ENCODE results near the gene FAM210A.
"Not testable (repeated sequence)": the region's sequence is repeated elsewhere in the genome, so short reads cannot be mapped to it uniquely, and the experiment has no call there.

FAM210A gene

DNA sequence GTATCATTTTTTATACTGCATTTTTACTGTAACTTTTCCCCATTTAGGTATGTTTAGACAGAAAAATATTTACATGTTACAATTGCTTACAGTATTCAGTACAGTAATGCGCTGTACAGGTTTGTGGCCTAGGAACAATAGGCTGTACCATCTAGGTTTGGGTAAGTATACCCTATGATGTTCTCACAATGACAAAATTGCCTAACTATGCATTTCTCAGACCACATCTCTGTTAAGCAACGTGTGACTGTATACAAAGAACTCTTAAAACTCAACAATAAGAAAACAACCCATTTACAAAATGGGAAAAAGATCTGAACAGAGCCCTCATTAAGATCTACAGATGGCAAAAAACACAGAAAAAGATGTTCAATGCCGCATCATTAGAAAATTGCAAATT, 29.4 kb downstream of the FAM210A start:
- no peak for FAIRE-seq

- not testable (repeated sequence) for FAIRE-seq
Observed at GRCh38 chr18:13695337-13695736, 31.0 kb downstream of the FAM210A start.

DNA sequence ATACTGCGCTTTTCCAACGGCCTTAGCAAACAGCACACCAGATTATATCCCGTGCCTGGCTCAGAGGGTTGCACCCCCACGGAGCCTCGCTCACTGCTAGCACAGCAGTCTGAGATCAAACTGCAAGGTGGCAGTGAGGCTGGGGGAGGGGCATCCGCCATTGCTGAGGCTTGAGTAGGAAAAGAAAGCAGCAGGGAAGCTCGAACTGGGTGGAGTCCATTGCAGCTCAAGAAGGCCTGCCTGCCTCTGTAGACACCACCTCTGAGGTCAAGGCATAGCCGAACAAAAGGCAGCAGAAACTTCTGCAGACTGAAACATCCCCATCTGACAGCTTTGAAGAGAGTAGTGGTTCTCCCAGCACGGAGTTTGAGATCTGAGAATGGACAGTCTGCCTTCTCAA, 36.3 kb downstream of the FAM210A start:
- FAIRE-seq, result not testable (repeated sequence)

DNA sequence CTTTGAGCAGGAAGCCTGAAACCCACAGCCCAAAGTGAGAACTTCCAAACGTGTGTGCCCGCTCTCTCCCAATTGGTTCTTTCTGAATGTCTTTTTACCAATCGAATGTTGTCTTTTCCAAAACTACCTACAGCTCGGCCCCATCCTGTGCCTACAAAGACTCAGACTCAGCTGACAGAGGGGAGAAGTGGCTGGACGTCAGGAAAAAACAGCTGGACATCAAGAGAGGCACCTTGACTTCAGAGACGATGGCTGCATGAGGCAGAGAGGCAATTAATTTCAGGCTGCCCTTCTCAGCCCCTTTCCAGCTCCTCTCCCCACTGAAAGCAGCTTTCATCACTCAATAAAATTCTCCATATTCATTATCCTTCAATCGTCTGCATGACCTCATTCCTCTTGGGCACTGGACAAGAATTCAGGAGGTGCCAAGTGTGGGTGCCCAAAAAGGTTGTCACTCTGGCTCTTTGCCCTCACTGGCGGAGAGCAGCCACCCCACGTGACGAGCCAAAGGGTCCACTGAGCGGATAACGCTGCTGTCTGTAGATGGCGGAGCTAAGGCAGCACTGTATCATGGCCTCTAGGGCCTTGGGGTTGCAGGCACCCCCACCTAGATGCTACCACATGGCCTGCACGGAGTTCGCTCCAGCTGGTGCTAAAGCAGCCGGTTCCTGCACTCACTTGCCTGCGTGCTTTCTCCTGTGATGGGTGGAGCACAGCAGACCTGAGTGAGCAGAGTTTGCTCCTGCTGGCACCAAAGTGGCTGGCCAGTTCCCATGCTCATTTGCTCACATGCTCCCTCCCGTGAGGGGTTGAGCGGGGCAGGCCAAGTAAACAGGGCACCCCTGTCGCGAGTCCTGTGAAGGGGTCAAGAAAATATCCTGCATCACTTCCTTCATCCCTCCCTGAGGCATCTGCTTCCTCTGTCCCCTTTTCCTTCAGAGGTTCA, 37.9 kb downstream of the FAM210A start:
- no peak for FAIRE-seq

DNA sequence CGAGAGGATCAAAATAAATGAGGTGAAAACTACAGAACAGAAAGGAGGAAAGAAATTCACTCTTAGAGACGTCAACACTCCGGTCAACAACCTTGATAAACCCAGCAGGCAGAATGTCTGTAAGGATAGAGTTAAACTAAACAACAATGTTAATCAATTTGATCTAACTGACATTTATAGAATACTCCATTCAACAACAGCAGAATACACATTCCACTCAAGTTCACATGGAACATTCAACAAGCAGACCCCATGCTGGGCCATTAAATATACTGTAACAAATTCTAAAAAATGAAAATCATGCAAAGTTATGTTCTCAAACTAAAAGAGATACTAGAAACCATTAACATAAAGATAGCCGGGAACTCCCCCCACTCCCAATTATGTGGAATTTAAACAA, 41.8 kb downstream of the FAM210A start:
- no peak for FAIRE-seq

DNA sequence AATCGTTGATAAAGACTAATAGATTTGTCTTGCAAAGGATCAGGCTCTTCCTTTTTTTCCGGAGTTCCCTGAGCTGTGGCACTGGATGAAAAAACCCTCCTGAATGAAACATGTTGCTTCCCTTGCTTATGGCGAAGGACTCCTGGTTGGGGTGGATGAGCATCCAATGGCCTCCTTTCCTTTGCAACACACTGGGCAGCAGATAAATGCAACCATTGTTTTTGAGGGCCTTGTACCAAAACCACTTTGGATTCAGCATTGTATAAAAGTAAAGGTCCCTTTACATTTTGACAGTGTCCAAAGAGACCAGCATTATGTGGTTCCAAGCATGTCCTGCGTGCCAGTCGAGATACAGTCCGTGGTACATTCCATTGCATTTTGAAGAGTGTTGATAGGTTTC, 44.7 kb downstream of the FAM210A start:
- FAIRE-seq, result no peak

GRCh38 chr18:13680612-13681011, 45.7 kb downstream of the FAM210A start:
- FAIRE-seq, result no peak

DNA sequence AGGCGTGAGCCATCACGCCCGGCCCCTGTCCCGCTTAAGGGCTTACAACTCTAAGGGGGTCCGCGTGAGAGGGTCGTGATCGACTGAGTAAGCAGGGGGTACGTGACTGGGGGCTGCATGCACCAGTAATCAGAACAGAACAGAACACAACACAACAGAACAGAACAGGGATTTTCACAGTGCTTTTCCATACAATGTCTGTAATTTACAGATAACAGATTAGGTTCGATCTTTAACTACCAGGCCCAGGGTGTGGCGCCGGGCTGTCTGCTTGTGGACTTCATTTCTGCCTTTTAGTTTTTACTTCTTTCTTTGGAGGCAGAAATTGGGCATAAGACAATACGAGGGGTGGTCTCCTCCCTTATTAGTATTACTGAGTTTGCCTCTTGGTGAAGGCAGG, 49.0 kb downstream of the FAM210A start:
- FAIRE-seq, result not testable (repeated sequence)

DNA sequence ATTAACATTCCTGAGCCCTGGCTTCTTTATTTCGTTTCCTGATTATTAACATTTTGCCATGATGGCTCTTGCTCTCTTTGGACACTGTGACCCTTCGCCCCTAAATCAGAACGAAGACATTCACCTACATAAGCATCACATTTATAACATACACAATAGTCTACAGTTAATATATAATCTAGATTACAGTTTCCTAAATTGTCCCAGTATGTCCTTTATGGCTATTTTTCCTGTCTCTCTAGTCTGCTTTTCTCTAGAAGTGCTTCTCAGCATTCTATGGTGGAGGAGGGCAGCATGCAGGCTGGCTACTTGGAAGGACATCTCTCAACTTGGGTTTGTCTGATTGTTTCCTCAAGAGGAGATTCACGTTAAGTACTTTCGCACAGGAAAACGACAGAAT, 49.9 kb downstream of the FAM210A start:
- FAIRE-seq, result no peak

GRCh38 chr18:13672657-13673056, 53.7 kb downstream of the FAM210A start:
- FAIRE-seq, result no peak

GRCh38 chr18:13661779-13662256, 64.5 kb downstream of the FAM210A start:
- no peak for FAIRE-seq

- no peak for FAIRE-seq
Observed at GRCh38 chr18:13661051-13661778, 65.1 kb downstream of the FAM210A start.

DNA sequence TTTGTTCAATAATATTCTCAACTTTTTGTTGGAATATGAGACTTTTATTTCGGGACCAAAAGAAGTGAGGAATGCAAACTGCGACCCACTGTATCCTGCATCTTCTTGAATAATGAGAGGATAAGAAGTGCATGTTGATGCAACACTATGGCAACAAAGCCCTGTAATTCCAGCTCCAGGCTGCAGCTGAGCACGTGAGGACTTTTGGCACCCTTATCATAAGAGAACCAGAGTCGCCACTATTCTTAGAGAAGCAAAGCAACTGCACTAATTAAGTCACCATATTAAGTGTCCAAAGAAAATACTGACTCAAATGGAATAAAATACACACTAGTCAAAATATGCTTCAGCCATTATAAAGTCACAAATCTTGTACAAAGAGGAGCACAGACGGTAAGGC, 65.8 kb downstream of the FAM210A start:
- no peak for FAIRE-seq

DNA sequence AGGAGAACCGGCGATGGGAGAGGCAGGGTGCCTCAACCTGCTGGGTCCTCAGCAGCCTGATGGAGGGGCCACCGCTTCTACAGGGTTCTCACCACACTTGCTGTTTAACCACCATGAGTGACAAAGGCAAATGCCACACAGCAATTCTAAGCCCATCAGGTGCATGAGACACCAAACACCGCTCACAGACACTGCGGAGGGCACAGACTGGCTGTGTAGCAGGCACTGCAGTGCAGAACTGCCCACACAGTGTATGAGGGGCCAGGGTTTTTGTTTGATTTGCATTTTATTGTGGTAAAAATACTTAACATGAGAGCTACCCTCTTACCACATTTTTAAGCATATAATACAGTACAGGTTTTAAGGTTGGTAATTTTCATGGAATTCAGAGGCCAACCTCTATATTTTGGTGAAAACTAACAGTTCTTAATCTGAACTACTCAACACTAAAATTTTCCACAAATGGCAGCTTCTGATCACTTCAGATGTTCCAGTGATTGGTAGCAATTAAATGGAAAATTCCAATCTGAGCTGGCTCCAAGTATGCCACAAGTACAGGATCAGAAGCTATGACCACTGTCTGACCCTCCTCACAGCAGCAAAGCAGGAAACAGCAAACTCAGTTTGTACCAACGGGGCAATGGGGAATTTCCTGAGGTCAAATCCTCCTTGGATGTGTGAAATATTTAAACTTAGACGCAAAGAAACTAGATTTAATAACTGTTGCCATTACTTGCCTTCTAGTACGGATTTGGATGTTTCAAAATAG, 67.7 kb downstream of the FAM210A start:
- FAIRE-seq, result no peak

DNA sequence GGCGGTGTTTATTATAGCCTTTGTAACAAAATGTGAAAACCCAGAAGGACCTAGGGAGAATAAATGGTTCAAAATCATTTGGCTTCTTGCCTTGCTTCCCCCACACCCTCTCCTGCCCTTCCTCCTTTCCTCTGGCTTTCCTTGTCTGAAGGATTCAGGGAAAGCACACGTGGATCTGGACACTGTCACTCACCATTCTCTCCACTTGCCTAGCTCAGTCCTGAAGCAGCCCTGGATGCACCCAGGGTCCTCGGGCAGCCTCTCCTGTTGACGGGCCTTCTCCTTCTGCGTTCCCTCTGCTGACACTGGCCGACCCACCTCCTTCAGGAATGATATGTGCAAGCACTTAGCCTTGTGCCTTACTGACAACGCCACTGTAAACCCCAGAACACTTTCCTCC, 68.4 kb downstream of the FAM210A start:
- no peak for FAIRE-seq

GRCh38 chr18:13653746-13654433, 72.5 kb downstream of the FAM210A start:
- FAIRE-seq, result no peak

GRCh38 chr18:13649397-13650390, 76.7 kb downstream of the FAM210A start:
- FAIRE-seq, result no peak

GRCh38 chr18:13647761-13648160, 78.6 kb downstream of the FAM210A start:
- no peak for FAIRE-seq

GRCh38 chr18:13646633-13647032, 79.7 kb downstream of the FAM210A start:
- FAIRE-seq, result no peak

DNA sequence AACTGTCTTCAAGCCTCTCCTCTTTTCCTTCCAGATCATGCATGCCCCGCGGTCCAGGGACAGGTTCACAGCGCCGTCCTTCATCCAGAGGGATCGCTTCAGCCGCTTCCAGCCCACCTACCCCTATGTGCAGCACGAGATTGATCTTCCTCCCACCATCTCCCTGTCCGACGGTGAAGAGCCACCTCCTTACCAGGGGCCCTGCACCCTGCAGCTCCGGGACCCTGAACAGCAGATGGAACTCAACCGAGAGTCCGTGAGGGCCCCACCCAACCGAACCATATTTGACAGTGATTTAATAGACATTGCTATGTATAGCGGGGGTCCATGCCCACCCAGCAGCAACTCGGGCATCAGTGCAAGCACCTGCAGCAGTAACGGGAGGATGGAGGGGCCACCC, 81.3 kb downstream of the FAM210A start:
- FAIRE-seq, result no peak

DNA sequence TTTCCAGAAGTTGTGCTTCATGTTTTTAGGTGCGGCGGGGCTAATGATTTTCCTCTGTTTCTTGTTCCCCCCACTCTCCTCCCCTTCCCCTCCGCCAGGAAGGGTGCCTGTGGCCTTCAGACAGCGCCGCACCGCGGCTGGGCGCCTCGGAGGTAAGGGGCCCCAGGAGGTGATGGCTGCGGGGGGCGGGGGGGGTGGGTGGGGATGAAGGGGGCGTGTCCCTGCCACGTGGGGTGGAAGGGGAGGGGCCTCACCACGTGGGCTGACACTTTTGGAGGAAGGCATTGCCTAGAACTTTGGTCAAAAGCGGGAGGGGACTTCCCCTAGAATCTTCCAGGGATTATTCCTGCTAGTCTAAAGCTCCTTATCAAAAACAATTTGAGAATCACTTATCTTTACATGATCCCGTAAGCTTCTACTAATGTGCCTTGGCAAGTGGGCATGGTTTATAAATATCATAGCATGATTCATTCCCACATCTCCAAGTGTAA, 83.1 kb downstream of the FAM210A start:
- no peak for FAIRE-seq
